ENCODE measurements around the gene FAM20C. TPM values are rescaled to one million over a fixed set of nuclear protein-coding genes. Genes with fewer than 3 reads are reported as not detected.

FAM20C gene
- total RNA-seq, 1 experiment from 2014 or later, result 14.8 TPM

- in situ Hi-C loops (cut with HindIII; ENCODE audit: low sequenced_read_pairs), result no loop called here
- no peak for DNase-seq (ENCODE audit: low spot score)
Measured at GRCh38 chr7:217781-218180, 25.4 kb downstream of the FAM20C start.

GRCh38 chr7:218316-218715, 25.9 kb downstream of the FAM20C start:
- DNase-seq (ENCODE audit: low spot score), result no peak
- in situ Hi-C loops (cut with HindIII; ENCODE audit: low sequenced_read_pairs), result no loop called here

GRCh38 chr7:218896-219580, 26.7 kb downstream of the FAM20C start:
- no peak for DNase-seq (ENCODE audit: low spot score)
- in situ Hi-C loops (cut with HindIII; ENCODE audit: low sequenced_read_pairs), result no loop called here

GRCh38 chr7:219581-220150, 27.3 kb downstream of the FAM20C start:
- in situ Hi-C loops (cut with HindIII; ENCODE audit: low sequenced_read_pairs), result no loop called here
- DNase-seq (ENCODE audit: low spot score), result no peak

GRCh38 chr7:220151-220841, 27.9 kb downstream of the FAM20C start:
- in situ Hi-C loops (cut with HindIII; ENCODE audit: low sequenced_read_pairs), result no loop called here
- DNase-seq (ENCODE audit: low spot score), result no peak

- in situ Hi-C loops (cut with HindIII; ENCODE audit: low sequenced_read_pairs), result no loop called here
- no peak for DNase-seq (ENCODE audit: low spot score)
Measured at GRCh38 chr7:221978-222715, 29.8 kb downstream of the FAM20C start.

- DNase-seq (ENCODE audit: low spot score), result no peak
- in situ Hi-C loops (cut with HindIII; ENCODE audit: low sequenced_read_pairs), result no loop called here
Measured at GRCh38 chr7:222716-223041, 30.3 kb downstream of the FAM20C start.

- in situ Hi-C loops (cut with HindIII; ENCODE audit: low sequenced_read_pairs), result no loop called here
- no peak for DNase-seq (ENCODE audit: low spot score)
Measured at GRCh38 chr7:223118-223800, 30.9 kb downstream of the FAM20C start.

GRCh38 chr7:223861-224260, 31.5 kb downstream of the FAM20C start:
- in situ Hi-C loops (cut with HindIII; ENCODE audit: low sequenced_read_pairs), result no loop called here
- no peak for DNase-seq (ENCODE audit: low spot score)

GRCh38 chr7:226281-226895, 34.0 kb downstream of the FAM20C start:
- no peak for DNase-seq (ENCODE audit: low spot score)
- in situ Hi-C loops (cut with HindIII; ENCODE audit: low sequenced_read_pairs), result no loop called here

GRCh38 chr7:227926-228325, 35.6 kb downstream of the FAM20C start:
- in situ Hi-C loops (cut with HindIII; ENCODE audit: low sequenced_read_pairs), result no loop called here
- no peak for DNase-seq (ENCODE audit: low spot score)

- no peak for DNase-seq (ENCODE audit: low spot score)
- in situ Hi-C loops (cut with HindIII; ENCODE audit: low sequenced_read_pairs), result no loop called here
Measured at GRCh38 chr7:228610-229009, 36.2 kb downstream of the FAM20C start.

- DNase-seq (ENCODE audit: low spot score), result peak; percentile 80
- in situ Hi-C loops (cut with HindIII; ENCODE audit: low sequenced_read_pairs), result no loop called here
Measured at GRCh38 chr7:229184-229964, 37.0 kb downstream of the FAM20C start.

- in situ Hi-C loops (cut with HindIII; ENCODE audit: low sequenced_read_pairs), result no loop called here
- no peak for DNase-seq (ENCODE audit: low spot score)
Measured at GRCh38 chr7:230274-230673, 37.9 kb downstream of the FAM20C start.

GRCh38 chr7:231030-231857, 38.9 kb downstream of the FAM20C start:
- in situ Hi-C loops (cut with HindIII; ENCODE audit: low sequenced_read_pairs), result no loop called here
- DNase-seq (ENCODE audit: low spot score), result no peak

GRCh38 chr7:231858-232246, 39.5 kb downstream of the FAM20C start:
- in situ Hi-C loops (cut with HindIII; ENCODE audit: low sequenced_read_pairs), result no loop called here
- no peak for DNase-seq (ENCODE audit: low spot score)

- in situ Hi-C loops (cut with HindIII; ENCODE audit: low sequenced_read_pairs), result no loop called here
- DNase-seq (ENCODE audit: low spot score), result peak; percentile 27
Measured at GRCh38 chr7:232410-233248, 40.3 kb downstream of the FAM20C start.
